ENCODE data around the gene SPOCK1. TPM values are rescaled to one million over a fixed set of nuclear protein-coding genes. Genes with fewer than 3 reads are reported as not detected.

SPOCK1 gene
- total and polyA plus RNA-seq, 2 of the 13 experiments (the other 11 are each of a cell fraction or from before 2014, with no cell fraction given), result 0.18 to 0.29 TPM

GRCh38 chr5:137075163-137075970, 423.8 kb downstream of the SPOCK1 start (continued):
- no peak for TF ChIP-seq ZNF891 (CRISPR knock-in tag; IDR thresholded peaks at IDR 0.05)
- peak; percentile 96 for TF ChIP-seq XRCC5 (optimal IDR thresholded peaks at IDR 0.05; ENCODE audit: low read length)
- TF ChIP-seq MIER3 (CRISPR knock-in tag; IDR thresholded peaks at IDR 0.05; ENCODE audit: borderline replicate concordance), result 0 out of 2 replicates have a peak, but pooled peaks have one; percentile 26
- TF ChIP-seq RAD21 (CRISPR knock-in tag; IDR thresholded peaks at IDR 0.05), result peak; percentile 32; the same call in 1 of the 2 replicates
- TF ChIP-seq ZNF12 (CRISPR knock-in tag; IDR thresholded peaks at IDR 0.05), result peak; percentile 23; the same call in 1 of the 2 replicates

GRCh38 chr5:137073189-137073588, 425.9 kb downstream of the SPOCK1 start:
- no peak overlapping the region for H3K27ac ChIP-seq (ENCODE audit: extremely low read length, insufficient read depth, low read length)
- FAIRE-seq (no peak), DNase-seq (ENCODE audit: low spot score) (no peak), ATAC-seq (no peak)
- no peak for TF ChIP-seq CERS6 (CRISPR knock-in tag; IDR thresholded peaks at IDR 0.05)
- TF ChIP-seq ZNF382 (CRISPR knock-in tag; IDR thresholded peaks at IDR 0.05; ENCODE audit: borderline replicate concordance), result no peak
- no peak for TF ChIP-seq ZNF547 (CRISPR knock-in tag; IDR thresholded peaks at IDR 0.05)
- no peak for TF ChIP-seq YY1 (IDR thresholded peaks at IDR 0.05; ENCODE audit: insufficient read depth, insufficient replicate concordance, low read depth, low read length)
- TF ChIP-seq GLI4 (CRISPR knock-in tag; IDR thresholded peaks at IDR 0.05; ENCODE audit: borderline replicate concordance), result no peak
- TF ChIP-seq ZNF768 (CRISPR knock-in tag; IDR thresholded peaks at IDR 0.05), result no peak
- no peak for TF ChIP-seq ZNF83 (CRISPR knock-in tag; IDR thresholded peaks at IDR 0.05; ENCODE audit: borderline replicate concordance)
- H3K4me3 ChIP-seq (replicated peaks in 1 of 3; ENCODE audit: insufficient read depth in 1 of 3, low read depth in 2 of 3, low read length in 3 of 3), result no peak overlapping the region
- ChIA-PET POLR2A (no interaction called here), CTCF (ENCODE audit: low intra/inter-chr PET ratio, low total read pairs) (no interaction called here)
- H2AFZ ChIP-seq (ENCODE audit: low read length), result no peak overlapping the region
- no peaks in the 10 kb centered on the region for H3K36me3 ChIP-seq (replicated peaks in 1 of 2; ENCODE audit: control insufficient read depth in 1 of 2, insufficient read depth in 2 of 2, low read length in 2 of 2)
- 34% methylated on average over 3 of the region's 3 CpGs for WGBS (ENCODE audit: low lambda C conversion rate)
- H3K27me3 ChIP-seq (ENCODE audit: control insufficient read depth in 1 of 2, insufficient read depth in 2 of 2, low read length in 2 of 2), result peaks cover 0 to under 1% of the 10 kb centered on the region in 2 experiments; a peak in 1 of 5 replicates
- H3K9ac ChIP-seq (ENCODE audit: insufficient read depth, low read depth, low read length), result no peak overlapping the region
- intact Hi-C loops (cut with micrococcal nuclease; ENCODE audit: unreplicated experiment) (no loop called here), in situ Hi-C loops (cut with HindIII; ENCODE audit: extremely low pct_ligation_motif_present, low pct_unique_long_range_greater_than_20kb) (no loop called here)
- H3K9me3 ChIP-seq (ENCODE audit: low read length), result no peaks in the 10 kb centered on the region
- no peaks in the 10 kb centered on the region for H3K4me1 ChIP-seq (ENCODE audit: insufficient read depth, low read length)
- BruUV-seq (replicated peaks), result no TSS peak
- no peaks in the 10 kb centered on the region for H4K20me1 ChIP-seq (ENCODE audit: insufficient read depth, low read length)
- no peak overlapping the region for H3K4me2 ChIP-seq (ENCODE audit: low read depth, low read length)
- H3K79me2 ChIP-seq (ENCODE audit: insufficient read depth, low read length), result no peaks in the 10 kb centered on the region
